HG03460 (cell line): ENCODE results near the gene ADAMTS17.

ENCODE experiments used
- ATAC-seq: cut with Tn5 transposase; IDR thresholded peaks from one replicate; pipeline ENCODE4 v1.9.1; 2021; ENCODE audit not compliant: unreplicated experiment

Gene ADAMTS17

DNA sequence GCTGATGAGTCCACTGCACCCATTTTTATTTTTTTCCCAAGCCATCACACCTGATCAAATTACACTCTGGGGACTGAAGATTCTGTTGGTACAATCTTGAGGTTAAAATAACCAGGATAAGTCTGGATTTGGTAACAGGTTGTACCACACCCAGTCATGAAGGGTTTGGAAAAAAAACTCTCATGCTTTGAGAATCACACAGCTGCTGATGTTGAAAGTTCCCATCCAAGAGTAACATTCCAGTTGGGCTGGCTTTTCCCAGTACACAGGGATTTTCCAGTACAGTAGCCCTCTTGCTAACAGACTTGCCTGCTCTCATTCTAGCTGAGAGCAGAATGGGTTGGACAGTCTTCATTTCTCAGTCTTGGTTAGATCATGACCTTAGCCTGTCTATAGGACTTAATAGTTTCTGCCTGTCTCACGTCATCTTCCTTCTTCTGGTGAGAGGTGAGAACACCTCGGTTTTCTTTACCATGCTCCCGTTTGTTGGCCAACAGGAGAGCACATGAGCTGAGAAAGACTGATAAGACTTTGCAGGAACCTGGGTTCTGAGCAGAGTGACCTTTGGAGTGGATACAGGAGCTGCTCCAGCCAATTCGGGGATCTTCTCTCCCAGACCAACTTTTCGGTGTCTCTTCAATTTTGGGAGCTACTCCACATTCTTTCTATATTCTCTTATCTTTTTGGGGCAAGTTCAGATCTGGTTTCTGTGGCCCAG is 308.5 kb downstream of the ADAMTS17 start:
- no peak for ATAC-seq

DNA sequence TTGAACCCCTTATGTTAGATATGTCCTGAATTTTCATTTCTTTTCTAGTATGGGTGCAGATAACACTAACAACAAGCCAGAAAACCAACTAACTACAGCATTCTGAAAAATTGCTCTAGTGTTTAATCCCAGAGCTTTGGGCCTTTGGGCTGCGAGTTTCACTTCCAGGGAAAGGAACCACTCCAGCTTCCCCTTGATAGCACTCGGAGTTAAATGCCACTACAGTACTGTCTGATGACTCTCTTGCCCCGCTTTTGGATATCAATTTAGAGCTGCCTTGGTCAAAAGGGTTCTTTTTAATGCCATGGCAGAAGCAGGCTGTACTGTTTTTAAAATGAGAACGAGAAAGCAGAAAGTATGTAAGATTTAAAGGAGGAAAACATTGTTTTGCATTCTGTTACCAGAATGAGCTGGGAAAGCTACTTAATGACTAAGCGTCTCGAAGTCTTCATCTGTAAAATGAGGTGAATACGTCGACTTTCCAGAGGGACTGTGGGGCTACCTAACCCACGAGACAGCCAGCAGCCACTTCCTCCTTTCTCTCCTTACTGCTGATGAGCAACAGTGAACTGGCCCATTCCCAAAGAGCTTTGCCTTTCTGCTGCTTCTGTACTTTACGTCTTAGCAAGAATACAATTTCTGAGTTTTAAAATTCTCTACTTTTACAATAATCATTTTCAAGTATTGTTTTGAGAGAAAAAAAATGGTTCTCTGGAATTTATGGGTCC is 309.3 kb downstream of the ADAMTS17 start:
- ATAC-seq: no peak

DNA sequence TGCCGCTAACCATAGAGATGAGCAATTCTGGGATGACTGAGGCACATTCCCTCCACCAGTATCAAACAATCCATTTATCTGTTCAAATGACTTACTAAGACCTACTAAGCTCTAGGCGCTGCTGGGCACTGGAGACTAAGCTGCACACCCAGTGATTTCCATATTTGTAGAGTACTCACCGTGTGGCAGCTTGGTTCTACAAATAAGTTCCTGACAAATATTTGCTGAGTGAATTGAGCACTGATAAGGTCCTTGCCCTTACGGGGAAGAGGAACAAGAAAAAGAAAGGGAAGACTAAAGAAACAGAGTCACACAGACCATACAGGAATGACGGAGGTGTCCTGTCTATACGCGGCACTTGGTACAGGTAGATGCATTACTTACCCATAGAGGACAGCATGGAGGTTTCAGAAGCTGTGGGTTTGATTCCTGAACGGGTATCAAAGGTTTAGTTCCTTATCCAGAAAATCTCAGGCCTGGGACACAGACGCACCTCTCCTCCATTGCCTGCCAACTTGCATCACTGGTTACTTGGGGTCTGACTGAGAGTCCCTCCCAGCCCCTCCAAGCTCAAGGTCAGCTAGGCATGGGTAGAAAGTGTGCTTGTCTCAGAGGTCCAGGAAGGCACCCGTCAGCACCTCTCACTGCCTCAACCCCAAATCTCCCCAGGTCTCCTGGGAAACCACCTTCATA is 310.0 kb downstream of the ADAMTS17 start:
- no peak for ATAC-seq

DNA sequence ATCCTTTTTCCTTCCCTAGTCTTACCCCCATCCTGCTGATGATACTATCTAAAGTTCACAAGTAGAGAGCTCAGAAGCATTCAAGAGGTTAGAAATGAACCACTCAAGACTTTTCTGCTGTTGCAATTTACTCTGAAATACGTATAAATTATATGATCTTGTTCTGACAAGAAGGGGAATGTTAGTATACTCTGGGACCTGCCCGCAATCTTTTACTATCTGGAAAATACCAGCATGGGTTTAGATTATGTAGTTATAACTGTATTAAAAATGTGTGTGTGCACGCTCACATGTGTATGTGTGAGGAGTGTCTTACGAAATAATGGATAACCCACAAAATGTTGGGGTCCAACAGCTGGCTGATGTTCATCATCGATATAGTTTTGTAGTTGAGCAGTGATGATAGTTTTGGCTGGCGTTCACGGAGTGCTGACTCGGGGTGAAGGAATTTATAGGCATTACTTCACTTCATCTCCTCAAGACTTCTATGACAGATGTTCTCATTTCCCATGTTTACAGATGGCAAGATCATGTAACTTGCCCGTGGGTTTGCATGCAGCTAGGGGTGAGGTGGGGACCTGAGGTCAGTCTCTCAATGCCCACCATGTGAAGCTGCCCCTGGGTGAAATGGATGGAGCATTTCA is 311.1 kb downstream of the ADAMTS17 start:
- ATAC-seq: no peak

DNA sequence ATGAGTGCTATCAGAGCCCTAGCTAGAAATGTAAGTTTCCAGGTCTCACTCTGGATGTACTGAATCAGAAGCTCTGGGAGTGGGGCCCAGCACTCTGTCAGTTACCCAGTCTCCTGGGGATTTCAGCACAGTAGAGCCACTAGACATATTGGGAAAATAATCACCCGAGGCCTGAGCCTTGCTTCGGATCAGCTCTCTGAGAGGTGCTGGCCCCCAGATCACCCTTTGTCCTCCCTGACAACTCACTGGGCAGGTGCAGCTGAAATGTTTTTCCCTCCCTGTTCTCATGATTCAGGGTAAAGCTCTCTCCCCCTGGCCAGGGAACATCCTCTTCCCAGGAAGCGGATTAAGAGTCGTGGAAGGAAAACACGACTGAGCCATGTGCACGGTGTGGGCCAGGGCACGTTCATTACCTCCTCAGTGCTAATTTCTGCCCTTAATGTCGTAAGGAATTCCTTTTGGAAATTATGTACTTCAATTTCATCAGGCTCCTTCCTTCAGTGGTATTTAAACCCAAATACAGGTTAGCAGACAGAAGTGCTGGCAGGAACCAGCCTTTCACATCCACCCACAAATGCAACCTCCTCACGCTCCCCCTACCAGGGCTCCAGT is 311.8 kb downstream of the ADAMTS17 start:
- no peak for ATAC-seq

DNA sequence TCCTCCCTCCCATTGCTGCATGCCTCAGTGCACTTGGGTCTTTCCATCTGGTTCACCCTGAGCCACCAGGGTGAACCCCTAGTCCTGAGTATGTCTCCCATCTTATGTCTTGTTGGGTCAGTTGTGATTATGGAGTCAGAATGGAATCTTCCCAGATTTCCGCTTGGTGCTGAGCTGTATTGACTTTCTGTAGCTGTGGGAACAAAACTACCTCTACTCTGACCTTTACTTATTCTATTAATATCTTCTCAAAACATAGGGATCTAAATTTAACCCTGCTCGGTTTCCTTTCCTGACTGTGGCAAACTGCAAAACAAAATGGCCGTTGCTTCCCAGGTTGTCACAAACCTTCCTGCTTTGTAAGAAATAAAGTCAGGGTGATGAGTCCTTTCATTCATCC is 312.7 kb downstream of the ADAMTS17 start:
- no peak for ATAC-seq

DNA sequence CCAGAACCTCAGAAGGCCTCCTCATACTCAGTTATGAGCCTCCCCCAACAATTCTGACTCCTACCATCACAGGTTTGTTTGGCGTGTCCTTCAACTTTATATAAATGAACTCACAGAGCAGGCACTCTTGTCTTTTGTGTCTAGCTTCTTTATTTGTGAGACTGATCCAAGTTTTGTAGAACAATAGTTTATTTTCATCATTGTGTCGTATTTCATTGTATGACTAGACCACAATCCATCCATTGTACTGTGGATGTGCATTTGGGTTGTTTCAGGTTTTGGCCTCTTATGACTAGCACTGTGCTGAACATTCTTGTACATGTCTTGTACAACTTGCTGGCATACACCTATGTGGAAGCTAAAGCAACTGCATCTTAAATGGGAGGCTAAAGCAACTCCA is 315.7 kb downstream of the ADAMTS17 start:
- no peak for ATAC-seq

DNA sequence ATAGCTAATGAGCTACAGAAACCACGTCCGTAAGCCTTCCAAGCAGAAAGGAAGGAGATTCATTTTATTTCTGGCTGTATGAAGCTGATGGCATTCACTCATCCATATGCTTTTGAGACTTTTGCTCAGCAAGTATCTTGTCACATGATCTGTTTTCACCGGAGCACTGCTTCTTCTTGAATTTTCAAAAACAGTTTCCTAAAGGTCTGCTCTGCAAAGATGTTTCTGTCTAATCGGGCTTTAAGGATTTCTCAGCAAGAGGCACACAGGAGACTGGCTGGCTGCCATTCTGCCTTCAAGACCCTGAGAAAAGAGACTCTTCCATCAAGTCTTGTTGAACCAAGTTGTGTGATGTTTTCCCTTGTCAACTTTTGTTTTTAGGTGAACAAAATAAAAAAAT is 319.0 kb downstream of the ADAMTS17 start:
- no peak for ATAC-seq

DNA sequence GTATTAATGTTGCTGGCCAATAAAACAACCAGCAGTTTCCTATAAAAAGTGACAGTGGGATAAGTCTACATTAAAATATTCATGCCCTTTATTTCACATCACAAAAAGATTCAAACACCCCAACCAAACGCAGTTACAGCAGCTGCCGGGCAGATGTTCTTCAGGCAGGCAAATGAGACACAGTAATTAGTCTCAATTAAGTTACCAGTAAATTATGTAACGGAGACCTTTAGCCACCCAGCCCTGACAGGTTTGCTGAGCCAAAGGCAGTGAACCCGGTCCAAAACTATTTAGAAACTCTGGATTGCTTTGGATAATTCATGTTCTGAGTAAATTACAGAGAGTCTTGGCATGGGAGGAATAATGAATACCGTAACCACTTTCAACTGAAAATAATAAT is 319.4 kb downstream of the ADAMTS17 start:
- ATAC-seq: no peak

DNA sequence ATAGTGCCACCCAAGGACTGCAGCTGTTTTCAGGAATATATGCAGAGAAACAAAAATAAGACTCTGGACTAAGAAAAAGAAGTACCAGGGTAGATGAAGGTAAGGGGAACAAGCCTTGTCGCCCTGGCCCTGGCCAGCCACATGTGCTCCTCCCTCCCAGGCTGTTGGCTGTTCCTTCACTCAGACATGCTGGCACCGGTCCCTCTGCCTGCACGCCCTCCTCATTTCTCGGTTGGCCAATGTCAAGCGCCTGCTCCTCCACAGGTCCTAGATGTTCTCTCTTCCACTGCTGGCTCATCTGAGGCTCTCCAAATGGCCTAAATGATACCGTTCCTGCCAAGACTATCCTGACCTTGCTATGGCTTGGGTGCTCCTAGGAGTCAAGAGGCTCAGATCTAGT is 320.1 kb downstream of the ADAMTS17 start:
- no peak for ATAC-seq

DNA sequence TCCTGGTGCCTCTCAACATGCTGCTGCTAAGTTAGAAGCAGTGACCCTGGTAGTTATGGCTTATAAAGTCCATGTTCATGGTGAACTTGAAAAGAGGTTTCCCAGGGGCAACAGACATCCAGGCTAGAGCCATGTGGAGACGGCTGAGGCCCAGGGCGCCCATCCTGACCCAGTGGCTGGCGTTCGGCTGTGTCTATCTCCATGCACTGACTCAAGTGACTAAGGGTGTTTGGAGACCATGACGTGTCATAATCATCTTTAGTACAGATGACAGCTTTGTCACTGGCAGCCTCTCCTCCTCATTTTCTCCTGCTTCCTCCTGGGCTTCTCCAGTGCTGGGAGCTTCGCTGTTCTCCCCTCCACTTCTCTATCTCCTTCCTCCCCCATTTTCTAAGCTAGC is 321.2 kb downstream of the ADAMTS17 start:
- no peak for ATAC-seq

DNA sequence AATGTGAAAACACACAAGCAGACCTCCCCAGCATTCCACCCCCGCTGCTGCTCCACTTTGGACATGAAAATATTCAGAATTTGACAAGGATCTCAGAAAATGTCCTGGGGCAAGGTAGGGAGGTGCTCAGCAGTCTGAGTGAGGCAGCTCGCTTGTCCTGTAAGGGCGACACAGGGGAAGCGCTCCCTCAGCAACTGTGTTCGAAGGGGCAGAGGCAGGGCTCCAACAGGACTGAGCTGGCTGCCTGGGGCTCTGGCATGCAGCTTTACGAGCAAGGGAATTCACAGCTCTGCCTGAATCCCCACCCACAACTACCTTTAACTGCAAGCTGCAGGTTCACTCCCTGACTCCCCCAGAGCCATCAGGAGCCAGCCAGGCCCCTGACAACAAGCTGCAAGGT is 321.6 kb downstream of the ADAMTS17 start:
- no peak for ATAC-seq

DNA sequence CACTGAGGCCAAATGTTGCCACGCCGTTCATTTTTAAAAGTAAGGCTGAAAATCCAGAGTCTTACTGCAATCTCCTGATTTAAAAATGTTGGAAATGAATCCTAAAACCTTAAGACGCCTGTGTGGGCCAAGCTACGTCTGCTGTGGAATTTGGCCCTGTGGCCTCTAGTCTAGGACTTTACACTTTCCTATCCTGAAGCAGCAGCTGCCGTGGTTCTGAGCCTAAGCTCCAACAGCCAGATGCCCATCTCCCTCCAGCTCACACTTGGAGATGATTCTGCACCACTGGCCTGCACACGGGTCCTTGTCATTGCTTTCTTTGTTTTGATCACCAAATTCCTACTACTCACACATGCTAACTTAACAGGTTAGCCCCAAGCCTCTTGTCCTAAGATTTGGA is 322.2 kb downstream of the ADAMTS17 start:
- no peak for ATAC-seq

DNA sequence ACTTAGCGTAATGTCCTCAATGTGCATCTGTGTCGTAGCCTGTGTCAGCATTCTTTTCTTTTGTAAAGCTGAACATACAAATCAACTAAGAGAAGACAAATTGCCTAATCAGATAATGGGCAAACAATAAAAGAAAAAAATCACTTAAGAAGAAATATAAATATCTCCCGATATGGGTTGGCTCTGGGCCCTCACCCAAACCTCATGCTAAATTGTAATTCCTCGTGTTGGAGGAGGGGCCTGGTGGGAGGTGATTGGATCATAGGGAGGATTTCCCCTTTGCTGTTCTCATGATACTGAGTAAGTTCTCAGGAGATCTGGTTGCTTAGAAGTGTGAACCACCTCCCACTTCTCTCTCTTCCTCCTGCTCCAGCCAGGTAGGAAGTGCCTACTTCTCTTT is 323.6 kb downstream of the ADAMTS17 start:
- no peak for ATAC-seq

DNA sequence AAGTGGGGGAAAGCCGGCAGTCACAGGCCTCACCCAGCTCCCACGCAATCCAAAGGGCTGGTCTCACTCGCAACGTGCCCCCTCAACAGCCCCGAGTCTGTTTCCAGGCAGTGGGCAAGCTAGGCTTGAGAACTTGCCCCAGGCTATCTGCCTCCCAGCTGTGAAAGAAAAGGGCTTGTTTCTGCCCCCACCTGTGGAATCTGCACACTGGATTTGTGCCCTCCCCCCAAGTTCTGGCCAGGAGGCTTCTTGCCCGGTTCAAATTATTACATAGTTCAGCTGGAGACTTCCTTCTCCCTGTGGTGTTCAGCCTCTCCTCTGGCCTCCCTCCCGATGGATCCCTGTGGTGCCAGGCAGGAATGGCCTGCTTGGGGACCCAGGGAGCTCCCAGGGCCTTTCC is 324.6 kb downstream of the ADAMTS17 start:
- ATAC-seq: no peak

DNA sequence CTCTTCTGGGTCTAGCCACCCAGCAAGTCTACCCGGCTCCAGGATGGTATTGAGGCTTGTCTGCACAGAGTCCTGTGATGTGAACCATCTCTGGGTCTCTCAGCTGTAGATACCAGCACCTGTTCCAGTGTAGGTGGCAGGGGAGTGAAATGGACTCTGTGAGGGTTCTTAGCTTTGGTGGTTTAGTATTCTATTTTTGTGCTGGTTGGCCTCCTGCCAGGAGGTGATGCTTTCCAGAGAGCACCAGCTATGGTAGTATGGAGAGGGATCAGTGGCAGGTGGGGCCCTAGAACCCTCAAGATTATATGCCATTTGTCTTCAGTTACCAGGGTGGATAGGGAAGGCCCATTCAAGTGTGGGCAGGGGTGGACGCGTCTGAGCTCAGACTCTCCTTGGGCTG is 325.1 kb downstream of the ADAMTS17 start:
- no peak for ATAC-seq

DNA sequence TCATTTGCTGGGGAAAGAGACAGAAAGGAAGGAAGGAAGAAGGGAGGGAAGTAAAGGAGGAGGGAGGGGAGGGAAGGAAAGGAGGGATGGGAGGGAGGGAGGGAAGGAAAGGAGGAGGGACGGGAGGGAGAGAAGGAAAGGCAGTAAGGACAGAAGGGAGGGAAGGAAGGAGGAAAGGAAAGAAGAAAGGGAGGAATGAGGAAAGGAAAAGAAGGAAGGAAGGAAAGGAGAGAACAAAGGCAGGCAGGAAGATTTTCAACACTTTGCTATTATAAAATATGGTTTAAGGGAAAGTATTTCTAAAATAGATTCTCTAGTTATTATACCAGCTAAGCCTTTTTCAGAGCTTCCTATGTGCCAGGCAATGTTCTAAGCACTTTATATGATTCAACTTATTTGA is 330.5 kb downstream of the ADAMTS17 start:
- no peak for ATAC-seq

DNA sequence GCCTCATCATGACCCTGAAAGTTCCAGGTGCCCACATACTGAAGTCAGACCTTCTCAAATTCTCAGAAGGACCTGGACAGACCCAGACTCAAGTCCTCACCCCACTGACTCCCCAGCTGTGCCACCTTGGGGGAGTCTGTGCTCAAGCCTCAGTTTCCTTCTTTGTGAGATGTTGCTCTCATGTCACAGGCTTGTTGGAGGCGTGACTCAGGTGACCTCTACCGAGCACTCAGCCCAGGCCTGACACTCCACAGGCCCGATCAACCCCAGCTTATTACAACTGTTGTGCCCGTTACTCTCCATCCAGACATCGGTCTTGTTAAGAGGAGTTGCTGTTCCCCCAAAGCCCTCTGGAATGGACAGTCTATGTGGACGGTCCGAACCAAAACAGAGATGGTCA is 332.4 kb downstream of the ADAMTS17 start:
- ATAC-seq: no peak

DNA sequence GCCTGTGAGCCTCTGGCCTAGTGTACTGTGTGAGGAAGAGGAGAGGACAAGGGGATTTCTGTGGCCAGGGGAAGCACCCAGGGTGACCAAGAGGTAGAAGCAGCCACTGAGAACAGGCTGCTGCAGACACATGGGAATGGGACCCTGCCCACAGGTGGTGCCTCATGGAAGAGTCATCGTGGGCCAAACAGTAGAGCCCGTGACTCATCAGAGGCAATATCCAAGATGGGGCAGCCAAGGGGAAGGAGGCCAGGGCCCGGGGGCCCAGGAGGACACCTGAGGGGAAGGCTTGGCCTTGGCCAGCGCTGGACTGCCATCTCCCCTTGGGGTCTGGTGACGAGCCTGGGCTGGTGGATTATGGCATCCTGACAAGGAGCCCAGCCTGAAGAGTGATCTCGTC is 333.5 kb downstream of the ADAMTS17 start:
- ATAC-seq: no peak

DNA sequence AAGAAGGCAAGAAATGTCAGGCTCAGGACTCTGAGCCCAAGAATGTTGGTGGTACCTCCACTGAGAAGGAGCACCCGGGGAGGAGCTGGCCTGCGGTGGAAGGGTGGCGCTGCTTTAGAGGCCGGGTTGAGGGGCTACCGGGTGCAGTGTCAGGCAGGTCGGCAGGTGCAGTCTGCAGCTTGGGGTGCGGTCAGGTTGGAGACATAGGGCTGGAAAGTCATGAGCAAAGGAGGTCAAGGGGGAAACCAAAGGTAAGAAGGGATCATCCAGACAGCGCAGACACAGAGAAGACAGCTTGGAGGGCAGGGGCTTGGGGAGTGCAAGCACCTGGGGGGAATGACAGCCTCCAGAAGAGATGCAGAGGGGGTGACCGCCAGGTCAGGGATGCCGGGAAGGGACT is 334.2 kb downstream of the ADAMTS17 start:
- ATAC-seq: no peak

DNA sequence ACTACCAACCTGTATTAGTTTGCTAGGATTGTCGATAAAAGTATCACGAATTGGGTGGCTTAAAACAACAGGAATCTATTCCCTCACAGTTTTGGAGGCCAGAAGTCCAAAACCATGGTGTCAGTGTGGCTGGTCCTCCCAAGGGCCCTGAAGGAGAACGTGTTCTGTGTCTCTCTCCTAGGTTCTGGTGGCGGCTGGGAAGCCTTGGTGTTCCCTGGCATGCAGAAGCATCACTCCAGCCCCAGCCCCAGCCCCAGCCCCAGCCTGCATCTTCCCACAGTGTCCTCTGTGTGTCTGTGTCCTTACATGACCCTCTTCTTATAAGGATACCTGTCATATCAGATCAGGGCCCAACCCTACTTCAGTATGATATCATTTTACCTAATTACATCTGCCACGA is 336.1 kb downstream of the ADAMTS17 start:
- ATAC-seq: no peak
